ENCODE data around the gene TRIM36. TPM values are rescaled to one million over a fixed set of nuclear protein-coding genes. Genes with fewer than 3 reads are reported as not detected.

Gene TRIM36
- total and polyA plus RNA-seq, 7 donors, result 0.66 to 18.0 (median 3.2) TPM; not detected in 1

DNA sequence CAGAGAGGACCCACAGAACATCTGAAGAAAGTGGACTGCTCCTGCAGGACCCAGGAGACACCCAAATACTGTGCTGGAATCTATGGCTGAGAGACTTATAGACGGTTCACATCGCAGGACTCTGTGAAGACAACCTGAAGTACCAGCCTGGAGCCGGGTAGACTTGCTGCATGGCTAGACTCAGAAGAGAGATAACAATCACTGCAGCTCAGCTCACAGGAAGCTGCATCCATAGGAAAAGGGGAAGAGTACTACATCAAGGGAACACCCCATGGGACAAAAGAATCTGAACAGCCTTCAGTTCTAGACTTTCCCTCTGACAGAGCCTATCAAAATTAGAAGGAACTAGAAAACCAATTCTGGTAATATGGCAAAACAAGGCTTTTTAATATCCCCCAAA is 26.5 kb upstream of the TRIM36 start:
- no peaks in the 10 kb centered on the region for H3K4me1 ChIP-seq
- H3K9me3 ChIP-seq, result no peaks in the 10 kb centered on the region
- 89 to 90% methylated on average over 3 of the region's 3 CpGs for WGBS, 2 donors
- H3K27me3 ChIP-seq, result no peaks in the 10 kb centered on the region
- no peak overlapping the region for H3K27ac ChIP-seq
- no peak overlapping the region for H3K4me3 ChIP-seq
- intact Hi-C loops (cut with DNase I), result no loop called here
- no peaks in the 10 kb centered on the region for H3K36me3 ChIP-seq
- DNase-seq, result no peak
- TF ChIP-seq CTCF (IDR thresholded peaks at IDR 0.05), result no peak
- TF ChIP-seq EP300 (IDR thresholded peaks at IDR 0.05), result no peak
- no peak for TF ChIP-seq POLR2A (IDR thresholded peaks at IDR 0.05)
- no peak for TF ChIP-seq POLR2AphosphoS5 (IDR thresholded peaks at IDR 0.05)

DNA sequence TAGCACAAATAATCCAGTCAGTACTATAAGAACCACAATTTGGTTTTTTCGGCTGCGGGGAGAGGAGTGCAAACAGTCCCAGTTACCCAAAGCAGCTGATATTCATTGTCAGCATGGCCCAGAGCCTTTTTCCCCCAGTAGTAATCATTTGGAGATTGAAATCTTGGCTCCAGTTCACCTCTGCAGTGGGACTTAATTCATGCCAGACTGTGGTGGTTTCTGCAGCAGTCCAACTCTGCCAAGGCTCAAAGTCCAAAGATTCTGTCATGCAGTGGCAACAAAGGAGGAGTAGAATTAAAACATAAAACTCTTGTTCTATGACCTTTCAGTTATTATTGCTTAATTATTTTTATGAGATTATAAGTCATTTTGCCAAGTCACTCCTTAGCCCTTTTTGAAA is 25.0 kb upstream of the TRIM36 start:
- no peak for TF ChIP-seq POLR2A (IDR thresholded peaks at IDR 0.05)
- TF ChIP-seq POLR2AphosphoS5 (IDR thresholded peaks at IDR 0.05), result no peak
- no peak for TF ChIP-seq CTCF (IDR thresholded peaks at IDR 0.05)
- no peak for TF ChIP-seq EP300 (IDR thresholded peaks at IDR 0.05)
- 15 to 74% methylated on average over 2 of the region's 2 CpGs for WGBS, 2 donors
- DNase-seq, result no peak
- intact Hi-C loops (cut with DNase I), result no loop called here
- Histone ChIP-seq H3K9me3 (no peaks in the 10 kb centered on the region), H3K4me3 (no peak overlapping the region), H3K4me1 (no peaks in the 10 kb centered on the region), H3K27me3 (no peaks in the 10 kb centered on the region), H3K36me3 (no peaks in the 10 kb centered on the region), H3K27ac (no peak overlapping the region)

GRCh38 chr5:115193295-115193694 is 23.6 kb upstream of the TRIM36 start:
- intact Hi-C loops (cut with DNase I), result no loop called here
- H3K27me3 ChIP-seq, result peaks cover 0 to 2% (median 0%) of the 10 kb centered on the region in 3 donors
- DNase-seq, result no peak
- no peaks in the 10 kb centered on the region for H3K36me3 ChIP-seq
- no peak overlapping the region for H3K27ac ChIP-seq
- H3K4me3 ChIP-seq, result no peak overlapping the region
- H3K4me1 ChIP-seq, result no peaks in the 10 kb centered on the region
- no peaks in the 10 kb centered on the region for H3K9me3 ChIP-seq
- no peak for TF ChIP-seq EP300 (IDR thresholded peaks at IDR 0.05)
- TF ChIP-seq POLR2A (IDR thresholded peaks at IDR 0.05), result no peak
- no peak for TF ChIP-seq POLR2AphosphoS5 (IDR thresholded peaks at IDR 0.05)
- TF ChIP-seq CTCF (IDR thresholded peaks at IDR 0.05), result no peak

- no peaks in the 10 kb centered on the region for H3K9me3 ChIP-seq
- H3K36me3 ChIP-seq, result no peaks in the 10 kb centered on the region
- peaks cover 0 to 2% (median 0%) of the 10 kb centered on the region in 3 donors for H3K27me3 ChIP-seq
- no peak overlapping the region for H3K27ac ChIP-seq
- no peak for DNase-seq
- WGBS, 2 donors, result 15 to 61% methylated on average over 1 of the region's 1 CpG
- H3K4me1 ChIP-seq, result no peaks in the 10 kb centered on the region
- TF ChIP-seq POLR2AphosphoS5 (IDR thresholded peaks at IDR 0.05) (no peak), CTCF (IDR thresholded peaks at IDR 0.05) (no peak), POLR2A (IDR thresholded peaks at IDR 0.05) (no peak), EP300 (IDR thresholded peaks at IDR 0.05) (no peak)
- intact Hi-C loops (cut with DNase I), result no loop called here
- H3K4me3 ChIP-seq, result no peak overlapping the region
Observed at GRCh38 chr5:115192098-115192497, 22.4 kb upstream of the TRIM36 start.

GRCh38 chr5:115191474-115192031 is 21.8 kb upstream of the TRIM36 start:
- 18 to 66% methylated on average over 8 of the region's 8 CpGs for WGBS, 2 donors
- TF ChIP-seq EP300 (IDR thresholded peaks at IDR 0.05), result no peak
- no peak for TF ChIP-seq POLR2A (IDR thresholded peaks at IDR 0.05)
- TF ChIP-seq POLR2AphosphoS5 (IDR thresholded peaks at IDR 0.05), result no peak
- no peak for TF ChIP-seq CTCF (IDR thresholded peaks at IDR 0.05)
- DNase-seq, result no peak
- no peak overlapping the region for H3K4me3 ChIP-seq
- peaks cover 0 to 2% (median 0%) of the 10 kb centered on the region in 3 donors for H3K27me3 ChIP-seq
- no peaks in the 10 kb centered on the region for H3K4me1 ChIP-seq
- no peaks in the 10 kb centered on the region for H3K36me3 ChIP-seq
- no peaks in the 10 kb centered on the region for H3K9me3 ChIP-seq
- intact Hi-C loops (cut with DNase I), result no loop called here
- H3K27ac ChIP-seq, result no peak overlapping the region

Measured in sigmoid colon (tissue), 7 donors.